Gastroesophageal sphincter (tissue), 3 donors: ENCODE data around the gene VAV2.

Experiments
- POLR2A ChIP-seq, 2 donors: fragments of 450-650 bp; IDR thresholded peaks; one replicate each; pipeline ENCODE4 v1.6.1; 2017; ENCODE audit warnings: antibody characterized with exemption in 2 of 2, mild to moderate bottlenecking in 2 of 2, moderate library complexity in 1 of 2
- POLR2AphosphoS5 ChIP-seq: sonication (generic); formaldehyde crosslinking; IDR thresholded peaks from one replicate; pipeline ENCODE4 v1.6.1; 2017; ENCODE audit warnings: antibody characterized with exemption
- TF ChIP-seq, protein P1 (sequence below), 4 experiments: fragments of 200-600 bp in 2 of 4; fragments of 450-650 bp in 2 of 4; sonication (generic) in 1 of 4; IDR thresholded peaks; one replicate each; pipeline ENCODE4 v1.5.1; 2017 to 2019; ENCODE audit warnings: antibody characterized with exemption in 4 of 4, mild to moderate bottlenecking in 2 of 4, moderate library complexity in 2 of 4

DNA sequence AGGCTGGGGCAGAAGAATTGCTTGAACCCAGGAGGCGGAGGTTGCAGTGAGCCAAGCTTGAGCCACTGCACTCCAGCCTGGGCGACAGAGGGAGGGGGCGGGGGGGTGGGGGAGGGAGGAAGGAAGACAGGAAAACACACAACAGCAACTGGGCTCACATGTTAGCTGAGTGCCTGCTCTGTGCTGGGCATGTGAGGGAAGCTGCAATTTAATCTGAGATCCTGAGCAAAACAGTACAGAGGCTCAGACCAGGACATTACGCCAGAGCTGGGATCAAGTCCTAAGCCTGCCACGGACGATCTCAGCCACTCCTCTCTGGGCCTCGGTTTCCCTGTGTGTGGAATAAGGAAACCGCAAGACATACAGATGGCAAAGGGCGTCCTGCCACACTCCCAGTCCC is 119.1 kb downstream of the VAV2 start:
- TF ChIP-seq, protein P1, sequence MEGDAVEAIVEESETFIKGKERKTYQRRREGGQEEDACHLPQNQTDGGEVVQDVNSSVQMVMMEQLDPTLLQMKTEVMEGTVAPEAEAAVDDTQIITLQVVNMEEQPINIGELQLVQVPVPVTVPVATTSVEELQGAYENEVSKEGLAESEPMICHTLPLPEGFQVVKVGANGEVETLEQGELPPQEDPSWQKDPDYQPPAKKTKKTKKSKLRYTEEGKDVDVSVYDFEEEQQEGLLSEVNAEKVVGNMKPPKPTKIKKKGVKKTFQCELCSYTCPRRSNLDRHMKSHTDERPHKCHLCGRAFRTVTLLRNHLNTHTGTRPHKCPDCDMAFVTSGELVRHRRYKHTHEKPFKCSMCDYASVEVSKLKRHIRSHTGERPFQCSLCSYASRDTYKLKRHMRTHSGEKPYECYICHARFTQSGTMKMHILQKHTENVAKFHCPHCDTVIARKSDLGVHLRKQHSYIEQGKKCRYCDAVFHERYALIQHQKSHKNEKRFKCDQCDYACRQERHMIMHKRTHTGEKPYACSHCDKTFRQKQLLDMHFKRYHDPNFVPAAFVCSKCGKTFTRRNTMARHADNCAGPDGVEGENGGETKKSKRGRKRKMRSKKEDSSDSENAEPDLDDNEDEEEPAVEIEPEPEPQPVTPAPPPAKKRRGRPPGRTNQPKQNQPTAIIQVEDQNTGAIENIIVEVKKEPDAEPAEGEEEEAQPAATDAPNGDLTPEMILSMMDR (IDR thresholded peaks at IDR 0.05) = no peak
- TF ChIP-seq POLR2A (IDR thresholded peaks at IDR 0.05) (no peak), POLR2AphosphoS5 (no peak)
